T-cell (primary cell): Measurements from ENCODE around the gene PLCG2. TPM values are rescaled to one million over a fixed set of nuclear protein-coding genes. Genes with fewer than 3 reads are reported as not detected.

Experiments used
- ATAC-seq, 4 experiments: fragments of 200-7000 bp in 3 of 4; fragments of 150-1000 bp in 1 of 4; cut with Tn5 transposase; replicated peaks in 1 of 4; 1 replicate in 3 of 4; 2 replicates in 1 of 4; pipeline ENCODE4 v1.10.0; 2021; ENCODE audit warnings: moderate library complexity in 3 of 4, mild to moderate bottlenecking in 2 of 4, moderate number of reproducible peaks in 1 of 4
- CTCF ChIA-PET, 2 donors: fragments of 300-600 bp; sonication (Branson Sonifier 250); formaldehyde crosslinking; loops; one replicate each; lab custom pipeline; 2022; ENCODE audit warnings: antibody characterized with exemption in 2 of 2; lab: Charles Lee
- POLR2A ChIA-PET, 2 donors: fragments of 300-600 bp; sonication (Branson Sonifier 250); formaldehyde crosslinking; loops; one replicate each; lab custom pipeline; 2022; ENCODE audit warnings: antibody characterized with exemption in 2 of 2; lab: Charles Lee
- DNase-seq, 35 experiments: peaks; one replicate each; pipeline versions ENCODE4 v3.0.0 to v3.0.0-alpha.2; 2013 to 2023
- H3K27ac ChIP-seq: one replicate; pipeline ENCODE4 v1.5.1; 2013; ENCODE audit warnings: low read length
- H3K27me3 ChIP-seq, 2 experiments: replicated peaks in 1 of 2; 1 replicate in 1 of 2; 2 replicates in 1 of 2; pipeline versions ENCODE4 v1.6.1 to v1.7.0; 2013; ENCODE audit warnings: low read length in 1 of 2, mixed read lengths in 1 of 2; ENCODE audit not compliant: control insufficient read depth in 2 of 2, insufficient read depth in 2 of 2; ENCODE audit errors: extremely low read depth in 1 of 2
- H3K36me3 ChIP-seq, 2 donors: 1 replicate in 1 of 2; 2 replicates in 1 of 2; pipeline versions ENCODE4 v1.6.1 to v1.7.0; 2013; ENCODE audit warnings: low read length in 1 of 2; ENCODE audit not compliant: control insufficient read depth in 2 of 2, insufficient read depth in 1 of 2; ENCODE audit errors: extremely low read depth in 1 of 2
- H3K4me1 ChIP-seq, 2 experiments: 1 replicate in 1 of 2; 2 replicates in 1 of 2; pipeline versions ENCODE4 v1.6.1 to v1.7.0; 2013; ENCODE audit warnings: low read length in 2 of 2, mixed read lengths in 1 of 2; ENCODE audit not compliant: insufficient read depth in 2 of 2, control insufficient read depth in 1 of 2; ENCODE audit errors: extremely low read depth in 1 of 2
- H3K4me3 ChIP-seq, 2 donors: 1 replicate in 1 of 2; 2 replicates in 1 of 2; pipeline versions ENCODE4 v1.5.1 to v1.7.0; 2013; ENCODE audit warnings: mild to moderate bottlenecking in 2 of 2, low read length in 1 of 2, moderate library complexity in 1 of 2; ENCODE audit not compliant: control insufficient read depth in 1 of 2; ENCODE audit errors: extremely low read depth in 1 of 2
- H3K9me3 ChIP-seq: 2 replicates; pipeline ENCODE4 v1.7.0; 2013
- H3K27ac Mint-ChIP-seq, 2 donors: one replicate each; pipeline ENCODE4 v1.8.0; 2020 to 2021; ENCODE audit warnings: mild to moderate bottlenecking in 2 of 2, mixed read lengths in 2 of 2
- H3K27me3 Mint-ChIP-seq, 2 donors: one replicate each; pipeline ENCODE4 v1.8.0; 2021 to 2022; ENCODE audit warnings: mixed read lengths in 2 of 2
- H3K36me3 Mint-ChIP-seq: one replicate; pipeline ENCODE4 v1.8.0; 2021; ENCODE audit warnings: mixed read lengths
- H3K4me1 Mint-ChIP-seq, 3 donors: one replicate each; pipeline ENCODE4 v1.8.0; 2020 to 2022; ENCODE audit warnings: mixed read lengths in 3 of 3, mild to moderate bottlenecking in 1 of 3
- H3K4me3 Mint-ChIP-seq, 3 donors: one replicate each; pipeline ENCODE4 v1.8.0; 2020 to 2022; ENCODE audit warnings: mild to moderate bottlenecking in 3 of 3, mixed read lengths in 3 of 3, moderate library complexity in 3 of 3
- H3K9me3 Mint-ChIP-seq, 3 donors: one replicate each; pipeline ENCODE4 v1.8.0; 2020 to 2022; ENCODE audit warnings: mixed read lengths in 3 of 3
- WGBS: methylation state at CpG from one replicate; pipeline ENCODE4 v1.1.5; 2013; ENCODE audit warnings: missing lambda C conversion rate; ENCODE audit not compliant: insufficient coverage; 5-methylcytosine and 5-hydroxymethylcytosine counted together
- total RNA-seq, 35 experiments: library from RNA in 6 of 35; stranded (reverse) in 6 of 35; fragments of 120-200 nt in 1 of 35; gene quantifications; one replicate each; pipeline versions ENCODE4 v1.2.1 to v1.2.4 and lab custom pipeline; 2013 to 2026

Gene PLCG2
- total RNA-seq, 5 donors from 2014 or later (not counting 1 experiment from before 2014, with no cell fraction given): 7.5 to 27.1 (median 12.1) TPM

GRCh38 chr16:81814751-81815428 is 35.8 kb downstream of the PLCG2 start:
- ATAC-seq (no peak), DNase-seq (no peak)
- H3K27ac Mint-ChIP-seq: no peak overlapping the region
- WGBS: 86% methylated on average over 3 of the region's 5 CpGs
- Histone ChIP-seq H3K27me3 (no peaks in the 10 kb centered on the region), H3K36me3 (no peaks in the 10 kb centered on the region), H3K9me3 (no peaks in the 10 kb centered on the region), H3K27ac (no peak overlapping the region), H3K4me1 (peaks cover 0 to 54% of the 10 kb centered on the region in 2 experiments), H3K4me3 (no peak overlapping the region)
- no peak overlapping the region for H3K4me3 Mint-ChIP-seq
- ChIA-PET CTCF (no interaction called here), POLR2A (no interaction called here)
- no peaks in the 10 kb centered on the region for H3K36me3 Mint-ChIP-seq
- H3K27me3 Mint-ChIP-seq: peaks cover 0 to 7% of the 10 kb centered on the region in 2 donors
- peaks cover 12 to 53% (median 15%) of the 10 kb centered on the region in 3 donors for H3K4me1 Mint-ChIP-seq
- H3K9me3 Mint-ChIP-seq: no peaks in the 10 kb centered on the region

- H3K4me3 ChIP-seq: no peak overlapping the region
- H3K4me1 ChIP-seq: peaks cover 0 to 49% of the 10 kb centered on the region in 2 experiments
- ChIA-PET CTCF (no interaction called here), POLR2A (no interaction called here)
- ATAC-seq (no peak), DNase-seq (no peak)
- no peaks in the 10 kb centered on the region for H3K9me3 ChIP-seq
- H3K4me3 Mint-ChIP-seq: no peak overlapping the region
- no peak overlapping the region for H3K27ac ChIP-seq
- no peaks in the 10 kb centered on the region for H3K27me3 ChIP-seq
- 95% methylated on average over 4 of the region's 5 CpGs for WGBS
- peaks cover 12 to 52% (median 13%) of the 10 kb centered on the region in 3 donors for H3K4me1 Mint-ChIP-seq
- H3K36me3 Mint-ChIP-seq: no peaks in the 10 kb centered on the region
- H3K36me3 ChIP-seq: no peaks in the 10 kb centered on the region
- no peaks in the 10 kb centered on the region for H3K9me3 Mint-ChIP-seq
- no peak overlapping the region for H3K27ac Mint-ChIP-seq
- H3K27me3 Mint-ChIP-seq: peaks cover 0 to 7% of the 10 kb centered on the region in 2 donors
These were observed 36.3 kb downstream of the PLCG2 start for GRCh38 chr16:81815429-81815766.

GRCh38 chr16:81816351-81816750 is 37.3 kb downstream of the PLCG2 start:
- H3K9me3 ChIP-seq: no peaks in the 10 kb centered on the region
- ChIA-PET CTCF (interaction anchor here in 1 of 2 donors (0.6 kb wide), 1 partner anchor 24 kb away, joined by 3 read pairs; no protein-coding TSS in a partner anchor), POLR2A (no interaction called here)
- H3K9me3 Mint-ChIP-seq: no peaks in the 10 kb centered on the region
- H3K27me3 ChIP-seq: peaks cover 0 to 2% of the 10 kb centered on the region in 2 experiments
- 100% methylated on average over 1 of the region's 2 CpGs for WGBS
- H3K27ac Mint-ChIP-seq: no peak overlapping the region
- ATAC-seq (no peak), DNase-seq (no peak)
- peaks cover 10 to 44% (median 12%) of the 10 kb centered on the region in 3 donors for H3K4me1 Mint-ChIP-seq
- peaks cover 0 to 44% of the 10 kb centered on the region in 2 experiments for H3K4me1 ChIP-seq
- H3K4me3 Mint-ChIP-seq: no peak overlapping the region
- H3K36me3 ChIP-seq: no peaks in the 10 kb centered on the region
- peaks cover 0 to 9% of the 10 kb centered on the region in 2 donors for H3K27me3 Mint-ChIP-seq
- no peak overlapping the region for H3K4me3 ChIP-seq
- H3K36me3 Mint-ChIP-seq: no peaks in the 10 kb centered on the region
- H3K27ac ChIP-seq: peak overlapping the region; percentile 85

GRCh38 chr16:81816793-81817210 is 37.7 kb downstream of the PLCG2 start:
- peak overlapping the region; percentile 85 for H3K27ac ChIP-seq
- Mint-ChIP-seq H3K9me3 (no peaks in the 10 kb centered on the region), H3K36me3 (no peaks in the 10 kb centered on the region), H3K27me3 (peaks cover 0 to 9% of the 10 kb centered on the region in 2 donors), H3K4me1 (peaks cover 10 to 44% (median 12%) of the 10 kb centered on the region in 3 donors), H3K27ac (peak overlapping the region in 1 of 2 donors; percentile 9), H3K4me3 (no peak overlapping the region)
- H3K4me3 ChIP-seq: no peak overlapping the region
- ChIA-PET POLR2A (no interaction called here), CTCF (no interaction called here)
- H3K4me1 ChIP-seq: peaks cover 0 to 45% of the 10 kb centered on the region in 2 experiments
- ATAC-seq (no peak), DNase-seq (no peak)
- WGBS: 76% methylated on average over 3 of the region's 8 CpGs
- H3K9me3 ChIP-seq: no peaks in the 10 kb centered on the region
- H3K36me3 ChIP-seq: no peaks in the 10 kb centered on the region
- H3K27me3 ChIP-seq: peaks cover 0 to 3% of the 10 kb centered on the region in 2 experiments

- Mint-ChIP-seq H3K9me3 (no peaks in the 10 kb centered on the region), H3K36me3 (no peaks in the 10 kb centered on the region), H3K27ac (peak overlapping the region in 1 of 2 donors; percentile 9), H3K4me1 (peaks cover 10 to 47% (median 12%) of the 10 kb centered on the region in 3 donors), H3K27me3 (peaks cover 0 to 9% of the 10 kb centered on the region in 2 donors), H3K4me3 (no peak overlapping the region)
- DNase-seq: peak in 13 of 35 experiments; percentile 18 to 62 (median 25)
- peak overlapping the region; percentile 85 for H3K27ac ChIP-seq
- peaks cover 0 to 48% of the 10 kb centered on the region in 2 experiments for H3K4me1 ChIP-seq
- no peaks in the 10 kb centered on the region for H3K9me3 ChIP-seq
- H3K4me3 ChIP-seq: no peak overlapping the region
- ATAC-seq: peak in 1 of 4 experiments; percentile 36
- no peaks in the 10 kb centered on the region for H3K36me3 ChIP-seq
- peaks cover 0 to 3% of the 10 kb centered on the region in 2 experiments for H3K27me3 ChIP-seq
- POLR2A ChIA-PET: no interaction called here
- no CpG with 5 or more reads among the region's 8 CpGs for WGBS
- CTCF ChIA-PET: no interaction called here
These were observed 38.2 kb downstream of the PLCG2 start for GRCh38 chr16:81817296-81817695.

GRCh38 chr16:81817789-81818567 is 38.9 kb downstream of the PLCG2 start:
- H3K9me3 ChIP-seq: no peaks in the 10 kb centered on the region
- Mint-ChIP-seq H3K4me1 (peaks cover 10 to 45% (median 12%) of the 10 kb centered on the region in 3 donors), H3K4me3 (no peak overlapping the region), H3K9me3 (no peaks in the 10 kb centered on the region), H3K27me3 (peaks cover 0 to 9% of the 10 kb centered on the region in 2 donors), H3K36me3 (no peaks in the 10 kb centered on the region), H3K27ac (peak overlapping the region; percentile 1 to 49)
- 90% methylated on average over 4 of the region's 12 CpGs for WGBS
- H3K36me3 ChIP-seq: no peaks in the 10 kb centered on the region
- peak in 16 of 35 experiments; percentile 20 to 61 (median 30) for DNase-seq
- peak overlapping the region; percentile 85 for H3K27ac ChIP-seq
- no peak overlapping the region for H3K4me3 ChIP-seq
- H3K4me1 ChIP-seq: peaks cover 0 to 55% of the 10 kb centered on the region in 2 experiments
- ChIA-PET CTCF (no interaction called here), POLR2A (no interaction called here)
- peaks cover 0 to 3% of the 10 kb centered on the region in 2 experiments for H3K27me3 ChIP-seq
- peak; percentile 49 to 65 (median 61) for ATAC-seq
